Testis (tissue), 3 donors: ENCODE data around the gene SIRPG. TPM values are rescaled to one million over a fixed set of nuclear protein-coding genes. Genes with fewer than 3 reads are reported as not detected.

Experiments
- DNase-seq: peaks from one replicate; pipeline ENCODE4 v3.0.0-alpha.2; 2019
- H3K27ac ChIP-seq, 2 donors: fragments of 200-600 bp; sonication (generic); one replicate each; pipeline ENCODE4 v1.5.1; 2019
- H3K27me3 ChIP-seq: fragments of 200-600 bp; sonication (generic); one replicate; pipeline ENCODE4 v1.5.1; 2019
- H3K36me3 ChIP-seq: fragments of 200-600 bp; sonication (generic); one replicate; pipeline ENCODE4 v1.5.1; 2017; ENCODE audit warnings: low read depth; ENCODE audit errors: missing control alignments
- H3K4me1 ChIP-seq: fragments of 200-600 bp; sonication (generic); one replicate; pipeline ENCODE4 v1.5.1; 2019
- H3K4me3 ChIP-seq, 2 donors: fragments of 200-600 bp; sonication (generic); one replicate each; pipeline ENCODE4 v1.5.1; 2017 to 2019
- H3K9me3 ChIP-seq: fragments of 200-600 bp; sonication (generic); one replicate; pipeline ENCODE4 v1.5.1; 2017
- POLR2A ChIP-seq: fragments of 450-650 bp; IDR thresholded peaks from one replicate; pipeline ENCODE4 v1.6.1; 2017; ENCODE audit warnings: antibody characterized with exemption, mild to moderate bottlenecking, moderate library complexity
- WGBS, 2 donors: methylation state at CpG; one replicate each; pipeline ENCODE4 v1.1.5; 2018; 5-methylcytosine and 5-hydroxymethylcytosine counted together
- intact Hi-C: fragments of 100-400 bp; cut with DNase I; formaldehyde crosslinking; loops from one replicate; pipeline ENCODE4 v1.15.1; 2023; ENCODE audit warnings: low total_unique reads
- polyA plus RNA-seq: library from polyadenylated mRNA; stranded (reverse); fragments of 350-450 nt; fragmentation: Illumina TruSeq; extraction: RNeasy Lipid Tissue Mini Kit (QIAGEN cat#74804); gene quantifications from one replicate; pipeline ENCODE4 v1.2.3, GENCODE V29; 2014; ENCODE audit warnings: low read depth, low replicate concordance; ENCODE audit not compliant: insufficient read depth
- total RNA-seq, 2 donors: library from RNA; depleted of rRNA; stranded (reverse); fragments of >200 nt; gene quantifications; one replicate each; pipeline ENCODE4 v1.2.3, GENCODE V29; 2016
- TF ChIP-seq, protein P1 (sequence below), 3 experiments: fragments of 450-650 bp in 2 of 3; fragments of 200-600 bp in 1 of 3; sonication (generic) in 1 of 3; IDR thresholded peaks; one replicate each; pipeline ENCODE4 v1.5.1; 2016 to 2019; ENCODE audit warnings: antibody characterized with exemption in 3 of 3, mild to moderate bottlenecking in 2 of 3, moderate library complexity in 1 of 3

Gene SIRPG
- total and polyA plus RNA-seq, 3 donors from 2014 or later = 1.1 to 13.9 (median 3.4) TPM

DNA sequence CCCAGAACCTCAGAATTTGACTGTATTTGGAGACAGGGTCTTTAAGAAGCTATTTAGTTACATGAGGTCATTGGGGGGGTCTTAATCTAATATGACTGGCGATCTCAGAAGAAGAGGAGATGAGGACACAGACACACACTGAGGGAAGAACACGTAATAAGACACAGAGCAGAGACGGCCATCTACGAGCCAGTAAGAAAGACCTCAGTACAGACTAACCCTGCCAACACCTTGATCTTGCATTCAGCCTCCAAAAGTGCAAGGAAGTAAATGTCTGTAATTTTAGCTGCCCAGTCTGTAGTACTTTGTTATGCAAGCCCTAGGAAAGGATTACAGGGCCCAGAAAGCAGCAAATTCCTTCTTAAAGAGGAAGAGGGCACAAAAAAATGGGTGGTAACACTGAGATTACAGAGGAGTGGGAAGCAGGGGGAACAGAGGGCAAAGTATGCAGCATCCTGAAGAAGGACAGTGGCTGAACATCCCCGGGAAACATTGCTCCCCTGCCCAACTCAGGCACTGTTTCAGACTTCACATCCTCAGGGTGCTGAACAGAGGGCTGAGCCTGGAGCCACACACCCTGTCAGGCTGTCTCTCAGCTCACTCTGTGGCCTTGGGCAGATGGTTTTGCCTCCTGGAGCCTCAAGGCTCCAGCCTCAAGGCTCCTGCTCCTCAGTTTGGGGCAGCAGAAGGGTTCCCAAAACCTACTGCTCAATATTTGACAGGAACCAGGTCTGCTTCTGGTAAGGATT is 27.9 kb upstream of the SIRPG start:
- no peak for TF ChIP-seq POLR2A
- TF ChIP-seq, protein P1, sequence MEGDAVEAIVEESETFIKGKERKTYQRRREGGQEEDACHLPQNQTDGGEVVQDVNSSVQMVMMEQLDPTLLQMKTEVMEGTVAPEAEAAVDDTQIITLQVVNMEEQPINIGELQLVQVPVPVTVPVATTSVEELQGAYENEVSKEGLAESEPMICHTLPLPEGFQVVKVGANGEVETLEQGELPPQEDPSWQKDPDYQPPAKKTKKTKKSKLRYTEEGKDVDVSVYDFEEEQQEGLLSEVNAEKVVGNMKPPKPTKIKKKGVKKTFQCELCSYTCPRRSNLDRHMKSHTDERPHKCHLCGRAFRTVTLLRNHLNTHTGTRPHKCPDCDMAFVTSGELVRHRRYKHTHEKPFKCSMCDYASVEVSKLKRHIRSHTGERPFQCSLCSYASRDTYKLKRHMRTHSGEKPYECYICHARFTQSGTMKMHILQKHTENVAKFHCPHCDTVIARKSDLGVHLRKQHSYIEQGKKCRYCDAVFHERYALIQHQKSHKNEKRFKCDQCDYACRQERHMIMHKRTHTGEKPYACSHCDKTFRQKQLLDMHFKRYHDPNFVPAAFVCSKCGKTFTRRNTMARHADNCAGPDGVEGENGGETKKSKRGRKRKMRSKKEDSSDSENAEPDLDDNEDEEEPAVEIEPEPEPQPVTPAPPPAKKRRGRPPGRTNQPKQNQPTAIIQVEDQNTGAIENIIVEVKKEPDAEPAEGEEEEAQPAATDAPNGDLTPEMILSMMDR (IDR thresholded peaks at IDR 0.05) = no peak
- no peak for DNase-seq
- H3K4me1 ChIP-seq = no peaks in the 10 kb centered on the region
- no peak overlapping the region for H3K27ac ChIP-seq
- no peaks in the 10 kb centered on the region for H3K9me3 ChIP-seq
- no peak overlapping the region for H3K4me3 ChIP-seq
- no peaks in the 10 kb centered on the region for H3K27me3 ChIP-seq
- no peaks in the 10 kb centered on the region for H3K36me3 ChIP-seq
- WGBS, 2 donors = 90 to 93% methylated on average over 5 of the region's 5 CpGs
- intact Hi-C loops = no loop called here

DNA sequence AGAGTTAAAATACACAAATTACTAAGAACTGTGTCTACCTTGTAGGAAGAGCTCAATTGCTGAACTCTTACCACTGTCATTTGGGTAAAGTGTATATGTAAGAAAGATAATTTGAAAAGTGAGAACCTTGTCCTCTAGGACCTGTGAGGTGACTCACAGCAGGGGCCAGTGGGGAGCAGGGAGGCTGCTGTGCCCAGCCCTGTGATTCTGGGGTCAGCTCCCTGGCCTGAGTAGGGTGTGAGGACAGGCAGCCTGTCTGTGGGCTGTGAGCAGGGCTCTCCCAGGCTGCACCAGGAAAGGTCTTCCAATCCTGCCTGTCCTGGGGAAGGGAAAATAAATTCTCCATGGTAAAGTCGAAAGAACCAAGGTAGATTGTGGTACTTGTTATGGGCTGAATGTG is 27.3 kb upstream of the SIRPG start:
- no peak for TF ChIP-seq POLR2A
- TF ChIP-seq, protein P1 (IDR thresholded peaks at IDR 0.05) = no peak
- H3K27me3 ChIP-seq = no peaks in the 10 kb centered on the region
- H3K4me1 ChIP-seq = no peaks in the 10 kb centered on the region
- H3K36me3 ChIP-seq = no peaks in the 10 kb centered on the region
- intact Hi-C loops = no loop called here
- 85 to 92% methylated on average over 1 of the region's 1 CpG for WGBS, 2 donors
- no peaks in the 10 kb centered on the region for H3K9me3 ChIP-seq
- DNase-seq = no peak
- H3K4me3 ChIP-seq = no peak overlapping the region
- H3K27ac ChIP-seq = no peak overlapping the region

DNA sequence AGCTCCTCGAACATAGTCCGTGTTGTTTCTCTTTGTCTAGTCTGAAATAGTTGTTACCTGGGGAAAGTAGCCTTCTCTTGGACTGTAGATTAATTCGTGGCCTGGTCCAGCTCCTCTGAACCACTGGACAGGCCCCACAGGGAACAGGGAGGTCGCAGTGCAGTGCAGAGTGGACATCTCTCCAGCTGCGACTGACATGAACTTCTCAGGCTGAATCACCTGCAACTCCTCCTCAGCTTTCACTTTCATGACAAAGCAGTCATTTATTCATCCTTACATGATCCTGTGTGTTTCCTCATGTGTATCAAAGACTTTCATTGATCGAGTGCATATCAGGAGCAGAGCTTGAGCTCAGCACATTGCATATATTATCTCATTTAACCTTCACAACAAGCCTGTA is 19.1 kb upstream of the SIRPG start:
- TF ChIP-seq, protein P1 (IDR thresholded peaks at IDR 0.05) = no peak
- no peak for TF ChIP-seq POLR2A
- intact Hi-C loops = no loop called here
- WGBS, 2 donors = 71 to 83% methylated on average over 6 of the region's 6 CpGs
- H3K27me3 ChIP-seq = no peaks in the 10 kb centered on the region
- H3K4me3 ChIP-seq = no peak overlapping the region
- H3K36me3 ChIP-seq = no peaks in the 10 kb centered on the region
- no peak for DNase-seq
- no peak overlapping the region for H3K27ac ChIP-seq
- H3K9me3 ChIP-seq = no peaks in the 10 kb centered on the region
- H3K4me1 ChIP-seq = no peaks in the 10 kb centered on the region

DNA sequence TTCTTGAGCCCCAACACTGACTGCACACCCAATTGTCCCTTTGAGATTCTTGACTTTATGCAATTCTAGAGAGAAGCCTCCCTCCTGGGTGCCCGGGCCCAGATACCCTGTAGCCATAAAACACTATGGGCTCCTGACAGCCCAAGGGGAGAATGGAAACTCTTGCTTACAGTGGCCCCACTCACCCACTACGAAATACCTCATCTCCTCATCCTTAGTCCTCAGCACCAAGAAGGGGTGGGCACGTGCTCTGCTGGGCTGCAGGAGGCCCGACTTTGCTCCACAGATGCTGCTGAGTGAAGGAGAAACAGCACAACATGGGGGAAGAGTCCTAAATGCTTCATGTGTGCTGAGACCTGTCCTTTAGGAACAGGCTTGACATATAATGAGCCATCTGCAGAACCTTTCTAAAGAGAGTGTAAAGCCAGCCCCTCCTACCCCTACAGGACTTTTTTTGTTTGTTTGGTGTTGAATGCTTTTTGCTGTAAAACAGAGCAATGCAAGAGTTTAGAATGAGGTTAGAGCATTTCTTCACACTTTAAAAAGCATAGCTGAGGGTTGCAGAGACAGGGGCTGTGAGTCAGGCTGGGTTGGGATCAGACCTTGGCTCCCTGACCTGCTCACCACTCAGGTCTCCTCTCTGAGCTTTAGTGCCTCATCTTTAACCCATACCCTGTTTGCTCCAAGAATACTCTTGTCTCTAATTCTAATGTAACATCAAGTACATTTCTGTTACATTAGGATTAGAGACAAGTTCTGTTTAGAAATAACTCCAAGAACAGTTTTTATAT is 17.6 kb upstream of the SIRPG start:
- no peak for DNase-seq
- no peaks in the 10 kb centered on the region for H3K36me3 ChIP-seq
- H3K27me3 ChIP-seq = no peaks in the 10 kb centered on the region
- intact Hi-C loops = no loop called here
- no peak overlapping the region for H3K27ac ChIP-seq
- no peaks in the 10 kb centered on the region for H3K9me3 ChIP-seq
- TF ChIP-seq, protein P1 (IDR thresholded peaks at IDR 0.05) = no peak
- TF ChIP-seq POLR2A = no peak
- H3K4me3 ChIP-seq = no peak overlapping the region
- WGBS, 2 donors = 90% methylated on average over 4 of the region's 4 CpGs
- H3K4me1 ChIP-seq = no peaks in the 10 kb centered on the region
